Loucy (cell line): Measurements from ENCODE around the gene MARVELD1.

Experiments
- H2AFZ ChIP-seq: fragments of 200-600 bp; sonication (generic); 2 replicates; pipeline ENCODE4 v1.6.0; 2016; ENCODE audit warnings: antibody characterized with exemption, mild to moderate bottlenecking, low read length, moderate library complexity
- H3F3A ChIP-seq: fragments of 200-600 bp; 2 replicates; pipeline ENCODE4 v1.6.0; 2016; ENCODE audit warnings: antibody characterized with exemption, low read depth, mild to moderate bottlenecking
- H3K27me3 ChIP-seq: fragments of 200-600 bp; sonication (generic); 2 replicates; pipeline ENCODE4 v1.6.1; 2014; ENCODE audit warnings: low read length, mild to moderate bottlenecking; ENCODE audit not compliant: insufficient read depth, poor library complexity, severe bottlenecking
- H3K36me3 ChIP-seq: fragments of 200-600 bp; sonication (generic); 2 replicates; pipeline ENCODE4 v1.6.1; 2016; ENCODE audit warnings: low read length; ENCODE audit not compliant: insufficient read depth
- H3K4me1 ChIP-seq: fragments of 200-600 bp; sonication (generic); 2 replicates; pipeline ENCODE4 v1.5.1; 2014; ENCODE audit warnings: low read length, mild to moderate bottlenecking; ENCODE audit not compliant: insufficient read depth, poor library complexity, severe bottlenecking
- H3K4me2 ChIP-seq: fragments of 200-600 bp; sonication (generic); 2 replicates; pipeline ENCODE4 v1.6.0; 2014; ENCODE audit warnings: antibody characterized with exemption, low read length, low read depth, mild to moderate bottlenecking; ENCODE audit not compliant: poor library complexity, severe bottlenecking
- H3K4me3 ChIP-seq: fragments of 200-600 bp; sonication (generic); 2 replicates; pipeline ENCODE4 v1.5.1; 2014; ENCODE audit warnings: low read length, mild to moderate bottlenecking, mixed read lengths; ENCODE audit not compliant: poor library complexity, severe bottlenecking
- H3K79me2 ChIP-seq: fragments of 200-600 bp; sonication (generic); 2 replicates; pipeline ENCODE4 v1.6.1; 2014; ENCODE audit warnings: low read length; ENCODE audit not compliant: insufficient read depth
- H3K9ac ChIP-seq: fragments of 200-600 bp; sonication (generic); 2 replicates; pipeline ENCODE4 v1.6.0; 2014; ENCODE audit warnings: mild to moderate bottlenecking, low read depth, low read length, moderate library complexity; ENCODE audit not compliant: poor library complexity, severe bottlenecking
- H3K9me2 ChIP-seq: fragments of 200-600 bp; sonication (generic); replicated peaks from 2 replicates; pipeline ENCODE4 v1.6.1; 2016; ENCODE audit warnings: low read depth, low read length, mixed read lengths
- H3K9me3 ChIP-seq: fragments of 200-600 bp; sonication (generic); 2 replicates; pipeline ENCODE4 v1.6.1; 2014; ENCODE audit warnings: mild to moderate bottlenecking, antibody characterized with exemption, low read length, low read depth; ENCODE audit not compliant: insufficient read depth
- H4K20me1 ChIP-seq: fragments of 200-600 bp; sonication (generic); 2 replicates; pipeline ENCODE4 v1.6.0; 2014; ENCODE audit warnings: antibody characterized with exemption, low read length, mild to moderate bottlenecking; ENCODE audit not compliant: insufficient read depth, poor library complexity, severe bottlenecking
- CTCF ChIP-seq: fragments of 200-600 bp; sonication (generic); conservative IDR thresholded peaks from 2 replicates; pipeline ENCODE4 v1.5.1; 2014; ENCODE audit warnings: mild to moderate bottlenecking, antibody characterized with exemption, low read length
- EZH2phosphoT487 ChIP-seq: fragments of 200-600 bp; IDR thresholded peaks from 2 replicates; pipeline ENCODE4 v1.6.1; 2018; ENCODE audit warnings: antibody characterized with exemption, mild to moderate bottlenecking, moderate library complexity, borderline replicate concordance

Gene MARVELD1

GRCh38 chr10:97713339-97713825 is at the start of gene MARVELD1:
MARVELD1 (plus strand) TSS chr10:97713730; CDS start chr10:97713877, 147 bp downstream.
- H3K4me3 ChIP-seq = peak within 1 kb of the TSS; percentile 85

GRCh38 chr10:97664282-97664850 is 49.2 kb upstream of the MARVELD1 start:
- Histone ChIP-seq H3K9ac (no peak overlapping the region), H3K27me3 (no peaks in the 10 kb centered on the region), H3K36me3 (peaks cover 46% of the 10 kb centered on the region; the same call in 1 of the 2 replicates), H3F3A (no peaks in the 10 kb centered on the region), H2AFZ (no peak overlapping the region), H3K4me3 (no peak overlapping the region), H3K9me2 (no peaks in the 10 kb centered on the region), H4K20me1 (no peaks in the 10 kb centered on the region), H3K79me2 (no peaks in the 10 kb centered on the region), H3K4me1 (no peaks in the 10 kb centered on the region), H3K9me3 (no peaks in the 10 kb centered on the region), H3K4me2 (no peak overlapping the region)
- no peak for TF ChIP-seq EZH2phosphoT487
- no peak for TF ChIP-seq CTCF

More at GRCh38 chr10:97713339-97713825, at the start of gene MARVELD1:
- peak within 1 kb of the TSS; percentile 85 for H2AFZ ChIP-seq
- no peaks in the 10 kb centered on the region for H3K36me3 ChIP-seq
- peak within 1 kb of the TSS; percentile 87 for H3K9ac ChIP-seq
- H4K20me1 ChIP-seq = peaks cover 7% of the 10 kb centered on the region
- H3K4me1 ChIP-seq = peaks cover 45% of the 10 kb centered on the region
- H3K27me3 ChIP-seq = no peaks in the 10 kb centered on the region
- H3K9me2 ChIP-seq = no peaks in the 10 kb centered on the region
- H3K79me2 ChIP-seq = peaks cover 19% of the 10 kb centered on the region; the same call in 1 of the 2 replicates
- H3K9me3 ChIP-seq = no peaks in the 10 kb centered on the region
- peak within 1 kb of the TSS; percentile 85 for H3K4me2 ChIP-seq
- TF ChIP-seq CTCF (no peak), EZH2phosphoT487 (no peak)
- H3F3A ChIP-seq = no peaks in the 10 kb centered on the region

- H3K9me2 ChIP-seq = no peaks in the 10 kb centered on the region
- no peaks in the 10 kb centered on the region for H4K20me1 ChIP-seq
- H3K4me1 ChIP-seq = no peaks in the 10 kb centered on the region
- no peaks in the 10 kb centered on the region for H3K27me3 ChIP-seq
- H3K79me2 ChIP-seq = no peaks in the 10 kb centered on the region
- no peak overlapping the region for H3K4me3 ChIP-seq
- H2AFZ ChIP-seq = no peak overlapping the region
- H3K4me2 ChIP-seq = no peak overlapping the region
- no peak for TF ChIP-seq EZH2phosphoT487
- no peak for TF ChIP-seq CTCF
- no peaks in the 10 kb centered on the region for H3K9me3 ChIP-seq
- H3F3A ChIP-seq = no peaks in the 10 kb centered on the region
- H3K9ac ChIP-seq = no peak overlapping the region
- H3K36me3 ChIP-seq = peaks cover 55% of the 10 kb centered on the region; the same call in 1 of the 2 replicates
These were observed 46.5 kb upstream of the MARVELD1 start for GRCh38 chr10:97666992-97667391.
